GM19240 (cell line): ENCODE measurements around the gene NOM1.
"Not testable (repeated sequence)": the region's sequence is repeated elsewhere in the genome, so short reads cannot be mapped to it uniquely, and the experiment has no call there.

Experiments used
- DNase-seq: peaks from one replicate; pipeline ENCODE4 v3.0.0; 2011; ENCODE audit warnings: low spot score; ENCODE audit not compliant: insufficient read length

NOM1 gene

GRCh38 chr7:156949541-156950380 is at the start of gene NOM1:
Gene NOM1 (plus strand): TSS chr7:156949712. CDS start chr7:156949738, 26 bp downstream.
- DNase-seq, result peak; percentile 94

GRCh38 chr7:156900093-156900492 is 49.4 kb upstream of the NOM1 start:
- DNase-seq, result not testable (repeated sequence)

- no peak for DNase-seq
These were observed 46.1 kb upstream of the NOM1 start for GRCh38 chr7:156903232-156903909.

GRCh38 chr7:156906200-156906649 is 43.3 kb upstream of the NOM1 start:
- DNase-seq, result no peak

GRCh38 chr7:156907656-156908055 is 41.9 kb upstream of the NOM1 start:
- no peak for DNase-seq

GRCh38 chr7:156909574-156910252 is 39.8 kb upstream of the NOM1 start:
- DNase-seq, result not testable (repeated sequence)

GRCh38 chr7:156918635-156919034 is 30.9 kb upstream of the NOM1 start:
- no peak for DNase-seq

GRCh38 chr7:156919132-156919713 is 30.3 kb upstream of the NOM1 start:
- DNase-seq, result no peak

GRCh38 chr7:156920076-156920475 is 29.4 kb upstream of the NOM1 start:
- no peak for DNase-seq

GRCh38 chr7:156920487-156921373 is 28.8 kb upstream of the NOM1 start:
- not testable (repeated sequence) for DNase-seq

GRCh38 chr7:156922304-156922703 is 27.2 kb upstream of the NOM1 start:
- not testable (repeated sequence) for DNase-seq

GRCh38 chr7:156925821-156926220 is 23.7 kb upstream of the NOM1 start:
- not testable (repeated sequence) for DNase-seq

GRCh38 chr7:156927571-156928405 is 21.7 kb upstream of the NOM1 start:
- no peak for DNase-seq

- no peak for DNase-seq
These were observed 21.1 kb upstream of the NOM1 start for GRCh38 chr7:156928406-156928747.

- no peak for DNase-seq
These were observed 19.5 kb upstream of the NOM1 start for GRCh38 chr7:156929789-156930539.

GRCh38 chr7:156932006-156932405 is 17.5 kb upstream of the NOM1 start:
- no peak for DNase-seq

- DNase-seq, result no peak
These were observed 14.3 kb upstream of the NOM1 start for GRCh38 chr7:156935250-156935649.

GRCh38 chr7:156936766-156937165 is 12.7 kb upstream of the NOM1 start:
- DNase-seq, result not testable (repeated sequence)
